ENCODE results near the gene DOC2B.
"Not testable (repeated sequence)": the region's sequence is repeated elsewhere in the genome, so short reads cannot be mapped to it uniquely, and the experiment has no call there.

- TF ChIP-seq CTCF (conservative IDR thresholded peaks at IDR 0.05 in 1 of 2, IDR thresholded peaks at IDR 0.05 in 1 of 2; ENCODE audit: extremely low read depth in 1 of 2, insufficient read depth in 1 of 2, low read depth in 1 of 2, low read length in 2 of 2); EZH2 (IDR thresholded peaks at IDR 0.05; ENCODE audit: borderline replicate concordance, low read length): not testable (repeated sequence)
These were observed 34.4 kb upstream of the DOC2B start for GRCh38 chr17:215563-216478.
